ENCODE results near the gene RASGEF1C.

Gene RASGEF1C

DNA sequence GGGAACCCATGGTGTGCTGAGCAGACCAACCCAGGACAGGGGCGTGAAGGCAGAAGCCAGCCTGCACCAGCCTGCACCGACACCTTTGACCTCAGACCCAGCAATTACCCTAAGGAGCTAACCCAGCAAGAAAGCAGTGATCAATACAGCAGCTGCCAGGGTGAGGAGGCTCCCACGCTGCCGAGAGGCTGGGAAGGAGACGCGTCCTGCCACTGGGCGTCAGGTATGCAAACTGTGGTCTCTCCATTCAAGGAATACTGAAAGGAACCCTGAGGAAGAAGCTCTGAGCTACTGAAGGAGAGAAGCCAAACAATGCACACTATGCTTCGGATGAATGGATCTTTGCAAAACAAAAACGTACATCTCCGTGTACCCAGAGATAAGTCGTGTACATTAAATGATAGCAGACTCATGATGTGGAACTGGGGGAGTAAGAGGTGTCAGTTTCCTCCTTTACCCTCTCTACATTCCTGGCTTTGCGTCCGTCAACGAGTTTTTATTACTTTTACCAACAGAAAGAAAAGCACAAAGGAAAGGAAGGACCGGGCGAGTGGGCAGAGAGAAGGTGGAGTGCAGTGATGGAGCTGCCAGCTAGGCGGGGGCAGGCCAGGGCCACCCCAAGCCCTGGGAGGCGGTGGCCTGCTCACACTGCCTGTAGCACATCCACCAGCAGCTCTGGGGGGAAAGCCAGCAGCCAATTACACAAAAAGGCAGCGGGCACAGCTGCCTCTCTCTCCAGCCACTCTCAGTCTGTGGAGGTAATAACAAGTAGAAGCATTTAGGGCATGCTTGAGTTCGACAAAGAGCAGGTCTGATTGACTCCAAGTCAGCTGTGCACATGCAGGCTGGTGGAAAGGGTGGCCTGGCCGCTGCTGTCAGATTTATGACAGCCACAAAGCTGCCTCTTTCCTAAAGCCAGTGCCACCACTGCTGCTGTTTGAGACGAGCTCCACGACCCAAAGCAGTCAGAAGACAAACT lies 29.3 kb downstream of the RASGEF1C start:
- DNase-seq (ENCODE audit: low read depth) = no peak

DNA sequence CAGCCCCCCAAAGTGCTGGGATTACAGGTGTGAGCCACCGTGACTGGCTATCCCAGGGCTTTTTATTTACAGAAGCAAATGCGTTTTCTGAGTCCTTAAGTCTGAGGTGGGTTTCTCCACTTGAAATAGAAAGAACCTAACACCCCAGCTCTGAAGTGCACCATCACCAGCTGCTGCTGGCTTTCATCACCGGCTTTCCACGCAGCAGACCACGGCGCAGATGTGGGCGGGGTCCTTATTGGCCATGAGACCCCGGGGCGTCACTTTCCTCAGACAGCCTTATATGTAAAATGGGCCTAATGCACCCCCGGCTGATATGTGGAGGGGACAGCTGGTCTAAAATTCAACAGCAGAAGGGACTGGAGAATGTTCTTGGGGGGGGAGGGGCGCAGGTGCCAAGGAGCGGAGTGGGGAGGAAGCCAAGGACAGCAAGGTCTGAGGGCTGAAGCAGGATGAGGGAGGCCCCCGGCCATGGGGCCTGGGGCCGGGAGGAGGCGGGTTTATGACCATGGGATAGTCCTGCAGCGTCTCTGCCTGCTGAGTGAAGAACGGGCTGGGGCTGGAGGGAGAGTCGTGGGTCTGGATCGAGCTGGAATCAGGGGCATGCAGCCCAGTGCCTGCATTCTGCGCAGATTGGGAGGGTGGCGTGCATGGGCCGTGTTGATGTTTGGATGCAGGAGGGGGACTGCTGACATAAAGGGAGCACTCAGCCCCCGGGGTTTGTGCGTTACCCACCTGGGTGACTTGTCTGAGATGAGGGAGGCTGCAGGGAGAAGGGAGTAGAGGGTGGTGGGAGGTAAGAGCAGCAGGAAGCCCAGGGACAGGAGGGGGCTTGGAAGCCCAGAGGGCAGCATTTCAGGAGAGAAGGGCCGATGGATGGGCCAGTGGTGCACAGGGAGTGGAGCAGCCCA lies 30.2 kb downstream of the RASGEF1C start:
- DNase-seq (ENCODE audit: low read depth) = no peak

DNA sequence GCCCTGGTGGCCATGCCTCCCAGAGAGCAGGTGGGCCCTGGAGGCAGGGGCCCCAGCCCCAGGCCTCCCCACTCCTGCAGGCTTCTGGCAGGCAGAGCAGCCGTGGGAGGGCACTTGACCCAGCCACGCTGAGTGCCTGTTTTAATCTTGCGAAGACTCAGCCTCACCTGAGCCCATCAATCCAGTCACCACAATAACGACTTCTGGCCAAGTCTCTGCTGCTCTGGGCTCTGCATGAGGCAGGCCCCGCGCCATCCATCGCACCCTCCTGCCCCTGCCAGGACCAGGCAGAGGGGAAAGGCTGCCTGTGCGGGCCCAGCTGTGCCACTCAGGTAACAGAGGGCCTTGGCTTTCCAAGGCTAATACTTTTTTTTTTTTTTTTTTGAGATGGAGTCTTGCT lies 32.8 kb downstream of the RASGEF1C start:
- DNase-seq (ENCODE audit: low read depth) = no peak

- DNase-seq (ENCODE audit: low read depth) = no peak
Measured at GRCh38 chr5:180175015-180175431, 34.0 kb downstream of the RASGEF1C start.

- no peak for DNase-seq (ENCODE audit: low read depth)
Measured at GRCh38 chr5:180174587-180174972, 34.4 kb downstream of the RASGEF1C start.

DNA sequence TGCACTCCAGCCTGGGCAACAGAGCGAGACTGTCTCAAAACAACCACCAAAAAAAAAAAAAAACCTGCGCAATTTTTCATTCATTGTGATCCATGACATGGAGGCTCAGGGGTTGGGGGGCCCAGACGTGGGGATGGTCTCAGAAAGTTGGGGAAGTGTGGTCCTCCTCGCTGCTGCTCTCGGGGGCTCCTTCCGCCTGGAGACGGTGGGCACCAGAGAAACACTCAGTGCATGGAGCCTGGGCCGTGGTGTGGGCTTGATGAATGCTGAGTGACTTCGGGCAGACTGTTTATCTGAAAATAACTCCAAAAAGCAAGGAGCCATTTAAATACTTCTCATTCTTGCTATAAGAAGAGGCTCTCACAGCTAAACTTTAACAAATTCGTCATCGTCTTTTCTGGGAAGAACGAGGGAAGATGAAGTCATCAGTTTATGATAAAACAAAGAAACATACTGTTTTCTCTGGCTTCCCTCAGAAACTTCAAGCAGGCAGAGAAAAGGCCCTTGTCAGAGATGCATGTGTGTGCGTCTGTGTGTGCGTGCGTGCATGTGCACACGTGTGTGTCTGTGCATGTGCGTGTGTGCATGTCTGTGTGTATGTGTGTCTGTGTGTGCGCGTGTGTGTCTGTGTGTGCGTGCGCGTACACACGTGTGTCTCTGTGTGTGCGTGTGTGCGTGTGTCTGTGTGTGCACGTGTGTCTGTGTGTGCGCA lies 35.0 kb downstream of the RASGEF1C start:
- DNase-seq (ENCODE audit: low read depth) = no peak

GRCh38 chr5:180173198-180173544 lies 35.8 kb downstream of the RASGEF1C start:
- DNase-seq (ENCODE audit: low read depth) = no peak

- no peak for DNase-seq (ENCODE audit: low read depth)
Measured at GRCh38 chr5:180172447-180173197, 36.4 kb downstream of the RASGEF1C start.

DNA sequence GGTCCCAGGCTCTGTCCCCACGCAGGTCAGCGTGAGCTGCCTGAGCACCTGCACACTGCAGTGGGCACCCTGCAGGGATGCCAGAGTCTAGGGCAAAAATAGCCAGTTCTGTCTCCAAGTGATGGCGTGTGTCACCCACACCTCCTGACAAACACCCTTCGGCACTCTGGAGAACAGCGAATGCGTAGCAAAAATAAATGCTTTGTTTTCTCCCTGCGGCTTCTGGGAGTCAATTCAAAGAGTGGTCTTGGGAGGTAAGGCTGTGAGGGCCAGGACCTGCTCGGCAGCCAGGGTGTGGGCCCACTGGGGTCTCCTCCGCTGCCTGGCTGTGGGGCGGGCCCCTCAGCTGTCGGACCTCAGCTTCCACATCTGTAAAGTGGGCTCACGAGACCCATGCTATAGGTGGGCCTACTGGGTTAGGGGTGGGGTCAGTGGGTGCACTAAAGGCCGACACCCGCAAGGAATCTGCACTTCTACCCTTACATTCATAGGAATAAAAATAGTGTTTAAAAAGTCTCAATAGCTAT lies 37.4 kb downstream of the RASGEF1C start:
- no peak for DNase-seq (ENCODE audit: low read depth)

GRCh38 chr5:180170810-180171567 lies 38.0 kb downstream of the RASGEF1C start:
- no peak for DNase-seq (ENCODE audit: low read depth)

GRCh38 chr5:180170106-180170809 lies 38.8 kb downstream of the RASGEF1C start:
- DNase-seq (ENCODE audit: low read depth) = no peak

DNA sequence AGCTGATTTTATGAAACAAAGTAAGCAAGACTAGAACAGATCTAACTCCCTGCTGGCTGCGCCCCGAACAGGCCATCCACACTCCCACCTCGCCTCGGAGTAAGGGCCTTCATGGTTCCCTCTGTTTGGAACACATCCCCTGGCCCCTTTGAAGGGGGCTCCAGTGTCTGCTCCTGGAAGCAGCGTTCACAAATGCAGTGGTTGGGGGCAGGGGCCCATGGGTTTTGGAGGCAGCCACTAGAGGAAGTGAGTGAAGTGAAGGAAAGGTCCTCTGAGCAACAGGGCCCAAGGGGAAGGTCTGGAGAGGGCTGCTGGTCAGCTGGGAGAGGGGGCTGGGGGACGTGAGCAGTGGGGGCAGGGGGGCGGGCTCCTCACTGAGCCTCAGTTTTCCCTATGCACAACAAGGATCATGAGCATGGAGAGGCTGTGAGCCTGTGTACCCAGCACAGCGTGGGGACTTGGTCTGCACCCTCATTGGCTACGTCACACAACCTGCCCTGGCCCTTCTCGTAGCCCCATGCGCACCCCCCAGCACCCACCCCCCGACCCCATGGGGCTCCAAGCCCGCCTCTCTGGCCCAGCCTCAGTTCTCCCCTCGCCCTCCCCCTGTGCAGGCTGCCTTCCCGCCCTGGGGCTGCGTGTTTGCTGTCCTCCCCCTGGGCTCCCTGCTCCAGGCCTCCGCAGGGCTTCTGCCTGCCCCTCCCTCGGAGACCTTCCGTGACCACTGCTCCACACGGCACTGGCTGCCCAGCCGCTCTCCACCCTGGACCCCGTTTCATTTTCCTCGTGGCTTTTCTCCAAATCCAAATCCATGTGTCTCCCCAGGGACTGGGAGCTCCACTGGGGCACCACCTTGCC lies 39.5 kb downstream of the RASGEF1C start:
- no peak for DNase-seq (ENCODE audit: low read depth)

DNA sequence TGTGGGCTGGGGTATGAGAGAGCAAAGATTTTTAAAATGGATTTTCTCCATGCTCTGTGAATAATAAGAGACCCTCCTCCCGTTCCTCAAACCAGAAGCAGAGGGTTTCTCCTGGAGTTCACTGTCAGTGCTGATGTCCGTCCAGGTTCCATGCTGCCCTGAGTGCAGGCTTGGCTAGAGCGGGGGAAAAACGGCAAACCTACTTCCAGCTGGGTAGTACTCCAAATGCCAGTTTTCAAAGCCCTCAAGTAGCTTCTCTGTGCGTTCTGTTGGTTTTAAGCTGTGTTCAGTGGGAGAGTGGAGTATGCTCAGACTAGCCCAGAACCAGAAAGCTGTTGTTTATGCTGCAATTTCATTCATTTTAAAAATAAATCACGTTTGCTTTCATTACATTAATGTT lies 40.3 kb downstream of the RASGEF1C start:
- DNase-seq (ENCODE audit: low read depth) = no peak

DNA sequence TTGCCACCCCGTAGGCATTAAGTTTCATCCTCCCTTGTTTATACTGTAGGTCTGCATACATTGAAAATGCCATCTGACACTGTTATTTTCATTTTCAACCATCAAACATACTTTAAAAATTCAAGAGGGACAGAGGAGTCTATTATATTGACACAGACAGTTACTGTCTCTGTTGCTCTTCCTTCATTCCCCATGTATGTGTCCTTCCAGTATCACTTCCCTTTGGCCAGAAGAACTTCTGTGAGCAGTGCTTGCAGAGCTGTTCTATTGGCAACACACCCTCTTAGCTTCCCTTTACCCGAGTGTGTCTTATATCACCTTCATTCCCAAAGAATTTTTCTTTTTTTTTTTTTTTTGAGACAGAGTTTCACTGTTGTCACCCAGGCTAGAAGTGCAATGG lies 42.8 kb downstream of the RASGEF1C start:
- DNase-seq (ENCODE audit: low read depth) = no peak

DNA sequence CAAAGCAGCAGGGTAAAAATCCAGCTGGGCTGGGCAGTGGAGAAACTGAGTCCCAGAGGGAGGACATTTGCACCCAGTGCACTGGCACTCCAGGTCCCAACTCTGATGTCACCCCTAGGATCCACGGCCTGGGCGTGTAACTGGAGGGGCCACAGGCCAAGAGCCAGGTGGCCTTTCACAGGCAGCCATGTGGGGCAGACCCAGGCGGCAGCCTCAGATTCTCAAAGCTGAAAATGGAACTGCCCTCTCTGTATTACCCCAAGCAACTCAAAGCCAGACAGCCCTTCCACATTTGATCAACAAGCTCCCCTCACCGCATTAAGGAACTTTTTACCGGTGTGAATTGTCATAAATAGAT lies 46.7 kb downstream of the RASGEF1C start:
- DNase-seq (ENCODE audit: low read depth) = no peak

DNA sequence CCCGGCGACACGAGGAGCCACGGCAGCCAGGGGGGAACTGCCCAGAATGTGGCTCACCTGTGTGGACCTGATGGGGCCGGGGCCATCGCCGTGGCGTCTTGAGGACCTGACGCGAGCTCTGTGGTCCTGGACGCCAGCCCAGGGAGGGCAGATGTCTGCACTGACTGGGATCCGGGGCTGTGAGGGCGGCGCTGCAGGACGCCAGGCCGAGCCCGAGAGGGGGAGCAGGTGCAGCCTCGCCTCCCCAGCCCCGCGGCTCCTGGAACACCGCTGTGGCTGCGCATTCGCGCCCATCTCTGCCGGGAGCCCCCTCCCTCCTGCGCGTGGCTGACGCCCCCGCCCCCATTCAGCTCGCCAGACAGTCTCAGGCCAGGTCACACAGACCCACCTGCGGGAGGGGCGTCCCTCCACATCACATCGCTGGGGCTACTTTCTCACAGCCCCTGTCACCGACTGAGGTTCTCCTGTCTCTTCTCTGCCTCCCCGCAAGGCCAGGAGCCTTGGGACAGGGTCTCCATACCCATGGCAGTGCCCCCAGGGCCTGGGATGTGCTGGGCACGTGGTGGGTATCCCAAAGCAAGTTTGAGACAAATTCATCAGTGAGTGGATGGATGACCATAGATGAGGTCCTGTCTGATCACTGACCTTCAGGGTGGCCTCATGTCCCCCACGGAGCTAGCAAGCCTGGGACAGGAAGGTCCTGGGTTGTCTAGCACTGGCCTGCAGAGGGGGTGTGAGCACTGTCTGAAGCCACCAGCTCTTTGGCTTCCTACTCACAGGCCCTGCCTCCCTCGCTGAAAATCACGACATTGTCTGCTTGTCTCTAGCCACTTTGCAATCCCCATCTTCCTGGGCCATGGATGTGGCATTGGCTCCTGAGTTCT lies 47.3 kb downstream of the RASGEF1C start:
- no peak for DNase-seq (ENCODE audit: low read depth)

GRCh38 chr5:180160789-180161188 lies 48.2 kb downstream of the RASGEF1C start:
- DNase-seq (ENCODE audit: low read depth) = no peak

- DNase-seq (ENCODE audit: low read depth) = no peak
Measured at GRCh38 chr5:180160215-180160614, 48.8 kb downstream of the RASGEF1C start.
